ENCODE results near the gene EFS. TPM values are rescaled to one million over a fixed set of nuclear protein-coding genes. Genes with fewer than 3 reads are reported as not detected.
"Not testable (repeated sequence)": the region's sequence is repeated elsewhere in the genome, so short reads cannot be mapped to it uniquely, and the experiment has no call there.

Gene EFS
- total and polyA plus RNA-seq, 8 donors = 3.1 to 20.6 (median 6.2) TPM

DNA sequence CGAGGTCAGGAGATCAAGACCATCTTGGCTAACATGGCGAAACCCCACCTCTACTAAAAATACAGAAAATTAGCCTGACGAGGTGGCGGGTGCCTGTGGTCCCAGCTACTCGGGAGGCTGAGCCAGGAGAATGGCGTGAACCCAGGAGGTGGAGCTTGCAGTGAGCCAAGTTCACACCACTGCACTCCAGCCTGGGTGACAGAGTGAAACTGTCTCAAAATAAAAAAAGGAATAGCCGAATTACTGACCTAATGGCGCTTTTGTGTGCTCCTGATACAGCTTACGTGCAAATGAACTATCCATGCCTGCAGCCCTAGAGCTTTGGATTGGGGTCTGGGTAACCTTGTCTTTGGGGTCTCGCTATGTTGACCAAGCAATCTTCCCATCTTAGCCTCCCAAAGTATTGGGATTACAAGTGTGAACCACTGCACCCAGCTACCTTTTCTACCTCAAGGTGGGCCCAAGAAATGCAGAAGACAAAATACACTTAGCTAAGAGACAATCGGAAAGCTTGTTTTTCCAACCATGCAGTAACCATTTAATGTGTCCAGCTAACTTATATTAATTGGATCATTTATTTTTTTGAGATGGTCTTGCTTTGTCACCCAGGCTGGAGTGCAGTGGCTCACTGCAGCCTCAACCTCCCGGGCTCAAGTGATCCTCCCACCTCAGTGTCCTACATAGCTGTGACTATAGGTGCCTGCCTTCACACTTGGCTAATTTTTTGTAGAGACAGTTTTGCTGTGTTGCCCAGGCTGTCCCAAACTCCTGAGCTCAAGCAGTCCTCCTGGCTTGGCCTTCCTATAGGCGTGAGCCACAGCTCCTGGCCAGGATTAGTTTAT lies 38.3 kb downstream of the EFS start:
- Histone ChIP-seq H3K27me3 (no peaks in the 10 kb centered on the region), H3K36me3 (peaks cover 27 to 40% (median 37%) of the 10 kb centered on the region in 4 donors), H3K4me1 (peaks cover 11 to 38% (median 27%) of the 10 kb centered on the region in 4 donors), H3K9me3 (no peaks in the 10 kb centered on the region), H3K27ac (no peak overlapping the region), H3K4me3 (no peak overlapping the region)
- WGBS, 5 donors = 67 to 80% (median 73%) methylated on average over 13 of the region's 13 CpGs
- intact Hi-C loops (cut with DNase I; ENCODE audit: low total_unique reads) = loop anchor here (10.0 kb wide), 2 partner anchors 138 to 238 kb away; partner anchors contain the start of genes AP1G2 and NGDN
- no peak for DNase-seq
- TF ChIP-seq, protein P1, sequence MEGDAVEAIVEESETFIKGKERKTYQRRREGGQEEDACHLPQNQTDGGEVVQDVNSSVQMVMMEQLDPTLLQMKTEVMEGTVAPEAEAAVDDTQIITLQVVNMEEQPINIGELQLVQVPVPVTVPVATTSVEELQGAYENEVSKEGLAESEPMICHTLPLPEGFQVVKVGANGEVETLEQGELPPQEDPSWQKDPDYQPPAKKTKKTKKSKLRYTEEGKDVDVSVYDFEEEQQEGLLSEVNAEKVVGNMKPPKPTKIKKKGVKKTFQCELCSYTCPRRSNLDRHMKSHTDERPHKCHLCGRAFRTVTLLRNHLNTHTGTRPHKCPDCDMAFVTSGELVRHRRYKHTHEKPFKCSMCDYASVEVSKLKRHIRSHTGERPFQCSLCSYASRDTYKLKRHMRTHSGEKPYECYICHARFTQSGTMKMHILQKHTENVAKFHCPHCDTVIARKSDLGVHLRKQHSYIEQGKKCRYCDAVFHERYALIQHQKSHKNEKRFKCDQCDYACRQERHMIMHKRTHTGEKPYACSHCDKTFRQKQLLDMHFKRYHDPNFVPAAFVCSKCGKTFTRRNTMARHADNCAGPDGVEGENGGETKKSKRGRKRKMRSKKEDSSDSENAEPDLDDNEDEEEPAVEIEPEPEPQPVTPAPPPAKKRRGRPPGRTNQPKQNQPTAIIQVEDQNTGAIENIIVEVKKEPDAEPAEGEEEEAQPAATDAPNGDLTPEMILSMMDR (IDR thresholded peaks at IDR 0.05) = no peak
- TF ChIP-seq POLR2AphosphoS5 (IDR thresholded peaks at IDR 0.05) (no peak), POLR2A (IDR thresholded peaks at IDR 0.05) (no peak)

DNA sequence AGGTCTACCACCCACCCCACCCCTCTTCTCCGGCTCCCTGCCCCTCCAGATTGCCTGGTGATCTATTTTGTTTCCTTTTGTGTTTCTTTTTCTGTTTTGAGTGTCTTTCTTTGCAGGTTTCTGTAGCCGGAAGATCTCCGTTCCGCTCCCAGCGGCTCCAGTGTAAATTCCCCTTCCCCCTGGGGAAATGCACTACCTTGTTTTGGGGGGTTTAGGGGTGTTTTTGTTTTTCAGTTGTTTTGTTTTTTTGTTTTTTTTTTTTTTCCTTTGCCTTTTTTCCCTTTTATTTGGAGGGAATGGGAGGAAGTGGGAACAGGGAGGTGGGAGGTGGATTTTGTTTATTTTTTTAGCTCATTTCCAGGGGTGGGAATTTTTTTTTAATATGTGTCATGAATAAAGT lies 39.2 kb downstream of the EFS start:
- DNase-seq, H3K9me3 ChIP-seq, H3K27me3 ChIP-seq, H3K27ac ChIP-seq, H3K4me3 ChIP-seq: not testable (repeated sequence)
- Histone ChIP-seq H3K4me1 (peaks cover 11 to 38% (median 27%) of the 10 kb centered on the region in 4 donors), H3K36me3 (peaks cover 27 to 40% (median 37%) of the 10 kb centered on the region in 4 donors)
- intact Hi-C loops (cut with DNase I; ENCODE audit: low total_unique reads) = loop anchor here (10.0 kb wide), 2 partner anchors 139 to 239 kb away; partner anchors contain the start of genes AP1G2 and NGDN
- 90 to 98% (median 93%) methylated on average over 5 of the region's 5 CpGs for WGBS, 5 donors

DNA sequence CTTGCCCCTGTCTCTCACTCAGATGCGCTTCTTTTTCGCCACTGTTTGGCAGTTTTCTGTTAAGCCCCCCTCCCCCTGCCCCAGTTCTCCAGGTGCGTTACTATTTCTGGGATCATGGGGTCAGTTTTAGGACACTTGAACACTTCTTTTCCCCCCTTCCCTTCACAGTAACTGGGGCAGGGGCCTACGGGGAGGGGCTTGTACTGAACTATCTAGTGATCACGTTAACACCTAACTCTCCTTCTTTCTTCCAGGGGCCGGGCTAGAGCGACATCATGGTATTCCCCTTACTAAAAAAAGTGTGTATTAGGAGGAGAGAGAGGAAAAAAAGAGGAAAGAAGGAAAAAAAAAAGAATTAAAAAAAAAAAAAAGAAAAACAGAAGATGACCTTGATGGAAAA lies 40.0 kb downstream of the EFS start:
- Histone ChIP-seq H3K27me3 (no peaks in the 10 kb centered on the region), H3K4me1 (peaks cover 18 to 45% (median 33%) of the 10 kb centered on the region in 4 donors), H3K27ac (no peak overlapping the region), H3K9me3 (no peaks in the 10 kb centered on the region), H3K36me3 (peaks cover 27 to 40% (median 37%) of the 10 kb centered on the region in 4 donors), H3K4me3 (no peak overlapping the region)
- no peak for DNase-seq
- intact Hi-C loops (cut with DNase I; ENCODE audit: low total_unique reads) = loop anchor here (10.0 kb wide), 2 partner anchors 140 to 240 kb away; partner anchors contain the start of genes AP1G2 and NGDN
- 81 to 91% (median 84%) methylated on average over 7 of the region's 7 CpGs for WGBS, 5 donors
- TF ChIP-seq EP300 (IDR thresholded peaks at IDR 0.05) (no peak), POLR2A (IDR thresholded peaks at IDR 0.05) (no peak), POLR2AphosphoS5 (IDR thresholded peaks at IDR 0.05) (no peak)
- TF ChIP-seq, protein P1 (IDR thresholded peaks at IDR 0.05) = no peak

DNA sequence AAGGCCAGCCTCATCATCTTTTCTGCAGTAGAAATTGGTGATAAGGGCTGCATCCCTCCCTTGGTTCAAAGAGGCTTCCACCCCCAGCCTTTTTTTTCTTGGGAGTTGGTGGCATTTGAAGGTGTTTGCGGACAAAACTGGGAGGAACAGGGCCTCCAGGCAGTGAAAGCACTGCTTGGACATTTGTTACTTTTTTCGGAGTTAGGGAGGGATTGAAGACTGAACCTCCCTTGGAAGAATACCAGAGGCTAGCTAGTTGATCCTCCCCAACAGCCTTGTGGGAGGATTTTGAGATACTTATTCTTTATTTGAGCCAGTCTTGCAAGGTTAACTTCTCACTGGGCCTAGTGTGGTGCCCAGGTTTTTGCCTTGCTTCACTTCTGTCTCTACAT lies 40.5 kb downstream of the EFS start:
- intact Hi-C loops (cut with DNase I; ENCODE audit: low total_unique reads) = loop anchor here (10.0 kb wide), 2 partner anchors 140 to 240 kb away; partner anchors contain the start of genes AP1G2 and NGDN

More for the DNA sequence above, 40.5 kb downstream of the EFS start:
- peaks cover 27 to 40% (median 37%) of the 10 kb centered on the region in 4 donors for H3K36me3 ChIP-seq
- DNase-seq = no peak
- TF ChIP-seq POLR2A (IDR thresholded peaks at IDR 0.05) = no peak
- TF ChIP-seq POLR2AphosphoS5 (IDR thresholded peaks at IDR 0.05) = no peak
- TF ChIP-seq EP300 (IDR thresholded peaks at IDR 0.05) = no peak
- TF ChIP-seq, protein P1 (IDR thresholded peaks at IDR 0.05) = no peak
- H3K9me3 ChIP-seq = no peaks in the 10 kb centered on the region
- no peak overlapping the region for H3K27ac ChIP-seq
- 85 to 100% (median 91%) methylated on average over 1 to 2 of the region's 2 CpGs for WGBS, 5 donors
- no peak overlapping the region for H3K4me3 ChIP-seq
- no peaks in the 10 kb centered on the region for H3K27me3 ChIP-seq
- H3K4me1 ChIP-seq = peaks cover 19 to 47% (median 34%) of the 10 kb centered on the region in 4 donors
